ENCODE results near the gene CDADC1.

DNA sequence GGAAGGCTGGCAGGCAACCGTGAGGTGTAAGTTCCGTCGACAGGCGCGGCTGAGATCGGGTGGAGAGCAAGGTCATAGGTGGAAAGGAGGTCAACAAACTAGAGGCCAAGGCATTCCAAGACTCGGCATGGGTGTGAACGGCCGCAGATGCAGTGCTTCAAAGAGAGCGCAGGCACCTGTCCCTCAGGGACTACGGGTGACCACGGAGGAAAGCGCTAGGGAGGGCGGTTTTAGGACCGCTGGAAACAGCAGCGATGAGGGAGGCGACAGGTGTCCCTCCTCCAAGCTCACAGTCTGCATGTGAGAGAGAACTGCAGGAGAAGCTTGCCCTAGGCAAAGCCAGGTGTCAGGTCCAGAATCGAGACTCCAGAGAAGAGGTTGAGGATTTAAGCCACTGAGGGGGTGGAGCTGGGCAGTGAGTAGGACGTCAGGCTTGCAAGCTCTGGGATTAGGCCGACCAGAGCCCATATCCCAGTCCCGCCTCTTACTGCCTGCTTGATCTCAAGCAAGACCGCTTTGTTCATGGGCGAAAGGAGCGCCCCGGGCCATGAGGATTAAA, 29.2 kb upstream of the CDADC1 start:
- TF ChIP-seq, protein P1, sequence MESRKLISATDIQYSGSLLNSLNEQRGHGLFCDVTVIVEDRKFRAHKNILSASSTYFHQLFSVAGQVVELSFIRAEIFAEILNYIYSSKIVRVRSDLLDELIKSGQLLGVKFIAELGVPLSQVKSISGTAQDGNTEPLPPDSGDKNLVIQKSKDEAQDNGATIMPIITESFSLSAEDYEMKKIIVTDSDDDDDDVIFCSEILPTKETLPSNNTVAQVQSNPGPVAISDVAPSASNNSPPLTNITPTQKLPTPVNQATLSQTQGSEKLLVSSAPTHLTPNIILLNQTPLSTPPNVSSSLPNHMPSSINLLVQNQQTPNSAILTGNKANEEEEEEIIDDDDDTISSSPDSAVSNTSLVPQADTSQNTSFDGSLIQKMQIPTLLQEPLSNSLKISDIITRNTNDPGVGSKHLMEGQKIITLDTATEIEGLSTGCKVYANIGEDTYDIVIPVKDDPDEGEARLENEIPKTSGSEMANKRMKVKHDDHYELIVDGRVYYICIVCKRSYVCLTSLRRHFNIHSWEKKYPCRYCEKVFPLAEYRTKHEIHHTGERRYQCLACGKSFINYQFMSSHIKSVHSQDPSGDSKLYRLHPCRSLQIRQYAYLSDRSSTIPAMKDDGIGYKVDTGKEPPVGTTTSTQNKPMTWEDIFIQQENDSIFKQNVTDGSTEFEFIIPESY (IDR thresholded peaks at IDR 0.05) = no peak
- TF ChIP-seq JUND (IDR thresholded peaks at IDR 0.05; ENCODE audit: low read depth, low read length) = no peak
- TF ChIP-seq ZZZ3 (IDR thresholded peaks at IDR 0.05; ENCODE audit: control insufficient read depth, insufficient read length, low read depth) = no peak
- TF ChIP-seq NRF1 (conservative IDR thresholded peaks at IDR 0.05; ENCODE audit: low read depth, low read length) = no peak
- TF ChIP-seq, protein P2, sequence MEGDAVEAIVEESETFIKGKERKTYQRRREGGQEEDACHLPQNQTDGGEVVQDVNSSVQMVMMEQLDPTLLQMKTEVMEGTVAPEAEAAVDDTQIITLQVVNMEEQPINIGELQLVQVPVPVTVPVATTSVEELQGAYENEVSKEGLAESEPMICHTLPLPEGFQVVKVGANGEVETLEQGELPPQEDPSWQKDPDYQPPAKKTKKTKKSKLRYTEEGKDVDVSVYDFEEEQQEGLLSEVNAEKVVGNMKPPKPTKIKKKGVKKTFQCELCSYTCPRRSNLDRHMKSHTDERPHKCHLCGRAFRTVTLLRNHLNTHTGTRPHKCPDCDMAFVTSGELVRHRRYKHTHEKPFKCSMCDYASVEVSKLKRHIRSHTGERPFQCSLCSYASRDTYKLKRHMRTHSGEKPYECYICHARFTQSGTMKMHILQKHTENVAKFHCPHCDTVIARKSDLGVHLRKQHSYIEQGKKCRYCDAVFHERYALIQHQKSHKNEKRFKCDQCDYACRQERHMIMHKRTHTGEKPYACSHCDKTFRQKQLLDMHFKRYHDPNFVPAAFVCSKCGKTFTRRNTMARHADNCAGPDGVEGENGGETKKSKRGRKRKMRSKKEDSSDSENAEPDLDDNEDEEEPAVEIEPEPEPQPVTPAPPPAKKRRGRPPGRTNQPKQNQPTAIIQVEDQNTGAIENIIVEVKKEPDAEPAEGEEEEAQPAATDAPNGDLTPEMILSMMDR (IDR thresholded peaks at IDR 0.05 in 2 of 3, conservative IDR thresholded peaks at IDR 0.05 in 1 of 3; ENCODE audit: control insufficient read depth in 2 of 3, extremely low read depth in 1 of 3, insufficient read depth in 1 of 3, low read depth in 3 of 3, low read length in 3 of 3) = no peak

Data from GM12878 (cell line).